Measurements from ENCODE around the gene DNAAF9. TPM values are rescaled to one million over a fixed set of nuclear protein-coding genes. Genes with fewer than 3 reads are reported as not detected.
A peak's percentile ranks its signal among the peaks of the same experiment; 100 is the strongest.

Gene DNAAF9
- 10 to 100 TPM; 24.5 to 27.7 TPM for total RNA-seq

GRCh38 chr20:3407040-3407770 lies at the start of gene DNAAF9:
TSS of gene DNAAF9 (minus strand) at chr20:3407669. CDS start at chr20:3407557, 112 bp downstream.
- Histone ChIP-seq H3K36me3 (no peaks in the 10 kb centered on the region), H3K4me1 (ENCODE audit: control insufficient read depth in 1 of 2, low read depth in 2 of 2) (peaks cover 3 to 26% of the 10 kb centered on the region in 2 donors), H3K9me3 (no peaks in the 10 kb centered on the region), H3K27me3 (replicated peaks; ENCODE audit: insufficient read depth) (no peaks in the 10 kb centered on the region), H3K4me3 (peak within 1 kb of the TSS; percentile 87), H3K27ac (peak within 1 kb of the TSS; percentile 83 to 87)
- ATAC-seq (ENCODE audit: insufficient number of reproducible peaks, low FRiP score, low read depth) (no peak), DNase-seq (ENCODE audit: low spot score) (peak; percentile 5)
- TF ChIP-seq, protein P1, sequence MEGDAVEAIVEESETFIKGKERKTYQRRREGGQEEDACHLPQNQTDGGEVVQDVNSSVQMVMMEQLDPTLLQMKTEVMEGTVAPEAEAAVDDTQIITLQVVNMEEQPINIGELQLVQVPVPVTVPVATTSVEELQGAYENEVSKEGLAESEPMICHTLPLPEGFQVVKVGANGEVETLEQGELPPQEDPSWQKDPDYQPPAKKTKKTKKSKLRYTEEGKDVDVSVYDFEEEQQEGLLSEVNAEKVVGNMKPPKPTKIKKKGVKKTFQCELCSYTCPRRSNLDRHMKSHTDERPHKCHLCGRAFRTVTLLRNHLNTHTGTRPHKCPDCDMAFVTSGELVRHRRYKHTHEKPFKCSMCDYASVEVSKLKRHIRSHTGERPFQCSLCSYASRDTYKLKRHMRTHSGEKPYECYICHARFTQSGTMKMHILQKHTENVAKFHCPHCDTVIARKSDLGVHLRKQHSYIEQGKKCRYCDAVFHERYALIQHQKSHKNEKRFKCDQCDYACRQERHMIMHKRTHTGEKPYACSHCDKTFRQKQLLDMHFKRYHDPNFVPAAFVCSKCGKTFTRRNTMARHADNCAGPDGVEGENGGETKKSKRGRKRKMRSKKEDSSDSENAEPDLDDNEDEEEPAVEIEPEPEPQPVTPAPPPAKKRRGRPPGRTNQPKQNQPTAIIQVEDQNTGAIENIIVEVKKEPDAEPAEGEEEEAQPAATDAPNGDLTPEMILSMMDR (IDR thresholded peaks at IDR 0.05) = peak; percentile 68

DNA sequence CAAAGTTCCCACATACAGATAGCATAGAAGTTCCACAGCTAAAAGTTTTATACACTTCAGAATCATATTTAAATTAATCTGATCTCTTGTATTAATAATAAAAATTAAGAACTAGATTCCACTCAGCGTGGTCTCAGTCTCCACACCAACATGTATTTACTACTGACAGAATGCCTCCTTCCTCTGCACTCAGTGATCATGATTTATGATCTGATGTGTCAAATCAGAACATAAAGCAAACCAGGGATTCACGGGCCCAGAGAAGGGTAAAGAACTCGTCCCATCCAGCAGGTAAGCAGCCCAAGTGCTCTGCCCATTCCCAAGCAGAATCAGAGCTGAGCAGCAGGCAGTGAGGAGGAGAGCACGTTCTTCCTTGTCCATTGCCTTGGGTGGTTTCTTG lies 49.2 kb upstream of the DNAAF9 start:
- Histone ChIP-seq H3K36me3 (no peaks in the 10 kb centered on the region), H3K27me3 (replicated peaks; ENCODE audit: insufficient read depth) (no peaks in the 10 kb centered on the region), H3K4me3 (no peak overlapping the region), H3K4me1 (ENCODE audit: control insufficient read depth in 1 of 2, low read depth in 2 of 2) (no peaks in the 10 kb centered on the region), H3K9me3 (no peaks in the 10 kb centered on the region), H3K27ac (no peak overlapping the region)
- DNase-seq (ENCODE audit: low spot score) = no peak
- ATAC-seq (ENCODE audit: insufficient number of reproducible peaks, low FRiP score, low read depth) = no peak
- TF ChIP-seq, protein P1 (IDR thresholded peaks at IDR 0.05) = no peak

GRCh38 chr20:3454831-3455230 lies 47.4 kb upstream of the DNAAF9 start:
- H3K9me3 ChIP-seq = no peaks in the 10 kb centered on the region
- no peak for ATAC-seq (ENCODE audit: insufficient number of reproducible peaks, low FRiP score, low read depth)
- no peak for DNase-seq (ENCODE audit: low spot score)
- H3K27me3 ChIP-seq (replicated peaks; ENCODE audit: insufficient read depth) = no peaks in the 10 kb centered on the region
- no peak overlapping the region for H3K4me3 ChIP-seq
- H3K27ac ChIP-seq = no peak overlapping the region
- TF ChIP-seq, protein P1 (IDR thresholded peaks at IDR 0.05) = no peak
- no peaks in the 10 kb centered on the region for H3K4me1 ChIP-seq (ENCODE audit: control insufficient read depth in 1 of 2, low read depth in 2 of 2)
- H3K36me3 ChIP-seq = no peaks in the 10 kb centered on the region

GRCh38 chr20:3452690-3453089 lies 45.2 kb upstream of the DNAAF9 start:
- Histone ChIP-seq H3K4me1 (ENCODE audit: control insufficient read depth in 1 of 2, low read depth in 2 of 2) (no peaks in the 10 kb centered on the region), H3K36me3 (no peaks in the 10 kb centered on the region), H3K4me3 (no peak overlapping the region), H3K27ac (no peak overlapping the region), H3K9me3 (no peaks in the 10 kb centered on the region), H3K27me3 (replicated peaks; ENCODE audit: insufficient read depth) (no peaks in the 10 kb centered on the region)
- ATAC-seq (ENCODE audit: insufficient number of reproducible peaks, low FRiP score, low read depth) (no peak), DNase-seq (ENCODE audit: low spot score) (no peak)
- TF ChIP-seq, protein P1 (IDR thresholded peaks at IDR 0.05) = no peak

DNA sequence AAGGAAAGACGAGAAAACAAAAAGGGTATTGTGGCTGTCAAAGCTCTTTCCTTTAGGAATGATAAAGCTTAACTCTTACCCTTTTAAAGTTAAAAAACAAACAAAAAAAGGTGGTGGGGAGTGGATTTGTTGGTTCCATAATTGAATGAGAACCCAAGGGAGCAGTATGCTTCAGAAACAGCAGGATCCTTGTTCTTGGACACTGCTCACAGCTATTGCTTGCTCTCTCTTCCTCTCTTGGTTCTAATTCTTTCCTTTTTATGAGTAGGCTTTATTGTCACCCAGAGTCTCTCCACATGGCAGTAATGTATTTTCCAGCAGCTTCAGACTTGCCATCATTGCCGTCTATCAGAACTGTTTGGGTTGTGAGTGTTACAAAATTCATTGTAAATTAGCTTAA lies 44.7 kb upstream of the DNAAF9 start:
- no peak overlapping the region for H3K27ac ChIP-seq
- H3K36me3 ChIP-seq = no peaks in the 10 kb centered on the region

More for the DNA sequence above, 44.7 kb upstream of the DNAAF9 start:
- no peak for DNase-seq (ENCODE audit: low spot score)
- H3K4me3 ChIP-seq = no peak overlapping the region
- no peak for ATAC-seq (ENCODE audit: insufficient number of reproducible peaks, low FRiP score, low read depth)
- H3K9me3 ChIP-seq = no peaks in the 10 kb centered on the region
- no peaks in the 10 kb centered on the region for H3K4me1 ChIP-seq (ENCODE audit: control insufficient read depth in 1 of 2, low read depth in 2 of 2)
- TF ChIP-seq, protein P1 (IDR thresholded peaks at IDR 0.05) = no peak
- H3K27me3 ChIP-seq (replicated peaks; ENCODE audit: insufficient read depth) = no peaks in the 10 kb centered on the region
